K562 (cell line): Measurements from ENCODE around the gene KYAT1. TPM values are rescaled to one million over a fixed set of nuclear protein-coding genes. Genes with fewer than 3 reads are reported as not detected.

Experiments used
- CXXC5 ChIP-seq: fragments of 250-450 bp; sonication (Bioruptor Pico); IDR thresholded peaks from 2 replicates; pipeline ENCODE4 v1.8.0; 2022; ENCODE audit warnings: inconsistent platforms, mild to moderate bottlenecking, moderate library complexity
- EP300 ChIP-seq: IDR thresholded peaks from 2 replicates; pipeline ENCODE4 v1.6.1; 2012; ENCODE audit warnings: low read length, improper control_type of control experiment
- FOS ChIP-seq: IDR thresholded peaks from 3 replicates; pipeline ENCODE4 v1.6.1; 2011; ENCODE audit not compliant: insufficient read length; ENCODE audit errors: extremely low read depth
- FOXJ2 ChIP-seq: fragments of 200-800 bp; sonication (Bioruptor generic); IDR thresholded peaks from 2 replicates; pipeline ENCODE4 v1.6.1; 2016; ENCODE audit warnings: missing genetic modification characterization, missing compliant biosample characterization
- GABPA ChIP-seq: fragments of 200-800 bp; sonication (Bioruptor generic); conservative IDR thresholded peaks from 2 replicates; pipeline ENCODE4 v1.6.1; 2016; ENCODE audit warnings: low read depth, missing genetic modification characterization, missing compliant biosample characterization
- HDAC3 ChIP-seq: fragments of 450-650 bp; IDR thresholded peaks from 2 replicates; pipeline ENCODE4 v1.6.1; 2018; ENCODE audit warnings: borderline replicate concordance, mild to moderate bottlenecking, moderate library complexity; ENCODE audit not compliant: partially characterized antibody
- HOXB6 ChIP-seq: fragments of 250-450 bp; sonication (Bioruptor Pico); IDR thresholded peaks from 2 replicates; pipeline ENCODE4 v1.5.1; 2022; ENCODE audit warnings: mild to moderate bottlenecking, borderline replicate concordance
- MXI1 ChIP-seq: IDR thresholded peaks from 2 replicates; pipeline ENCODE4 v1.6.1; 2011; ENCODE audit warnings: low read depth, mild to moderate bottlenecking, improper control_type of control experiment, low read length
- NCOR1 ChIP-seq: fragments of 450-650 bp; IDR thresholded peaks from 2 replicates; pipeline ENCODE4 v1.6.1; 2016; ENCODE audit warnings: mild to moderate bottlenecking, moderate library complexity
- NRF1 ChIP-seq, 2 experiments: fragments of 450-650 bp; IDR thresholded peaks in 1 of 2; conservative IDR thresholded peaks in 1 of 2; 2 replicates each; pipeline ENCODE4 v1.6.1; 2014; ENCODE audit warnings: mild to moderate bottlenecking in 2 of 2
- PHF21A ChIP-seq: fragments of 450-650 bp; IDR thresholded peaks from 2 replicates; pipeline ENCODE4 v1.6.1; 2017; ENCODE audit warnings: low read depth, borderline replicate concordance
- RBM22 ChIP-seq: fragments of 200-400 bp; formaldehyde crosslinking; IDR thresholded peaks from 2 replicates; pipeline ENCODE4 v1.6.1; 2018; ENCODE audit warnings: low read length, low read depth; ENCODE audit not compliant: poor library complexity, severe bottlenecking
- SMARCC2 ChIP-seq: fragments of 450-650 bp; IDR thresholded peaks from 2 replicates; pipeline ENCODE4 v1.6.1; 2017; ENCODE audit warnings: antibody characterized with exemption, moderate library complexity, mild to moderate bottlenecking, low read depth
- TAF7 ChIP-seq: fragments of 450-650 bp; IDR thresholded peaks from 2 replicates; pipeline ENCODE4 v1.6.1; 2016; ENCODE audit warnings: missing genetic modification characterization, missing compliant biosample characterization
- TOE1 ChIP-seq, 2 experiments: fragments of 450-650 bp in 1 of 2; sonication (generic) in 1 of 2; formaldehyde crosslinking in 1 of 2; IDR thresholded peaks; 2 replicates each; pipeline versions ENCODE4 v1.7.1 to v1.8.0; 2016 to 2022; ENCODE audit warnings: borderline replicate concordance in 2 of 2, mild to moderate bottlenecking in 2 of 2, antibody characterized with exemption in 1 of 2, inconsistent platforms in 1 of 2, low read depth in 1 of 2, missing genetic modification reagents in 1 of 2, moderate library complexity in 1 of 2
- TSC22D4 ChIP-seq: fragments of 450-650 bp; IDR thresholded peaks from 2 replicates; pipeline ENCODE4 v1.6.1; 2016; ENCODE audit warnings: missing genetic modification characterization, missing biosample characterization, control low read depth
- ZNF347 ChIP-seq: fragments of 450-650 bp; formaldehyde crosslinking; IDR thresholded peaks from 2 replicates; pipeline ENCODE4 v1.4.0; 2020; ENCODE audit warnings: low read depth, mild to moderate bottlenecking, moderate library complexity
- ZNF583 ChIP-seq: fragments of 250-450 bp; sonication (Bioruptor Pico); IDR thresholded peaks from 2 replicates; pipeline ENCODE4 v1.4.0; 2020
- polyA plus RNA-seq, 8 experiments: library from polyadenylated mRNA; depleted of rRNA in 4 of 8; stranded (reverse) in 5 of 8; unstranded in 3 of 8; fragments of >200 nt; fragmentation: Nextera tagmentation in 2 of 8; fragmentation: Illumina TruSeq in 1 of 8; extraction: Ambion mirVana in 2 of 8; extraction: Trizol in 1 of 8; gene quantifications; 2 replicates each; pipeline versions ENCODE4 v1.2.1 to v1.2.3, GENCODE V29; 2011 to 2014; ENCODE audit warnings: inconsistent platforms in 1 of 8, missing spikeins in 1 of 8
- total RNA-seq, 7 experiments: library from RNA; depleted of rRNA in 6 of 7; stranded (reverse); fragments of >200 nt in 6 of 7; fragmentation: Illumina TruSeq in 2 of 7; extraction: Trizol in 2 of 7; gene quantifications; 2 replicates each; pipeline versions ENCODE4 v1.2.1 to v1.2.3, GENCODE V29; 2011 to 2021; ENCODE audit warnings: low replicate concordance in 1 of 7
- TF ChIP-seq, protein P1 (sequence below): fragments of 200-400 bp; formaldehyde crosslinking; IDR thresholded peaks from 2 replicates; pipeline ENCODE4 v1.6.1; 2017; ENCODE audit warnings: mild to moderate bottlenecking, low read depth, low read length, moderate library complexity
- TF ChIP-seq, protein P2 (sequence below): fragments of 250-450 bp; sonication (Bioruptor Pico); IDR thresholded peaks from 2 replicates; pipeline ENCODE4 v1.4.0; 2020; ENCODE audit warnings: mild to moderate bottlenecking
- TF ChIP-seq, protein P3 (sequence below): sonication (generic); formaldehyde crosslinking; IDR thresholded peaks from 2 replicates; pipeline ENCODE4 v1.8.0; 2022; ENCODE audit warnings: mild to moderate bottlenecking, low read depth, missing genetic modification reagents

KYAT1 gene
- total and polyA plus RNA-seq, 9 of the 15 experiments (the other 6 are each of a cell fraction or from before 2014, with no cell fraction given): 6.4 to 16.8 (median 11.1) TPM

DNA sequence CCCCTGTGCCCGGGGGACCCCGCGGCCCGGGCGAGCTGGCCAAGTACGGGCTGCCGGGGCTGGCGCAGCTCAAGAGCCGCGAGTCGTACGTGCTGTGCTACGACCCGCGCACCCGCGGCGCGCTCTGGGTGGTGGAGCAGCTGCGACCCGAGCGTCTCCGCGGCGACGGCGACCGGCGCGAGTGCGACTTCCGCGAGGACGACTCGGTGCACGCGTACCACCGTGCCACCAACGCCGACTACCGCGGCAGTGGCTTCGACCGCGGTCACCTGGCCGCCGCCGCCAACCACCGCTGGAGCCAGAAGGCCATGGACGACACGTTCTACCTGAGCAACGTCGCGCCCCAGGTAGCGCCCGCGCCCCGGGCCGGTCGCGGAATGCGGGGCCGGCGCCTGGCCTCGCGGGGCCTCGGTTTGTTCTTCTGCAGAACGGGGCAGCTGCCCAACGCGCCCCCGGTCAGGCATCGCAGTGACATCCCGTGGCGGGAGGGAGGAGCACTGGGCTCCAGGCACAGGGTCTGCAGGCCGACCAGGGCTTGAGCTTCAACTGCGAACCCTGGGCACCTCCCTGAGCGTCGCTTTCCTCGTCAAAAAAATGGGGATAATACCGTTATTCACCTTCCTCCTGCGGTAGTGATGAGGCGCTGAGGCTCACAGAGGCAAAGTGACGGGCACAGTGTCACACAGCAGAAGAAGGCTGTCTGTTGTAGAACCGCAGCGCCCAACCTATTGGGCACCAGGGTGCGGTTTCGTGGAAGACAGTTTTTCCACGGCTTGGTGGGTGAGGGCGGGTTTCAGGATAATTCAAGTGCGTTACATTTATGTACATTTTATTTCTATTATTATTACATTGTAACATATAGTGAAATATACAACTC, 62.7 kb downstream of the KYAT1 start (continued):
- TF ChIP-seq, protein P1, sequence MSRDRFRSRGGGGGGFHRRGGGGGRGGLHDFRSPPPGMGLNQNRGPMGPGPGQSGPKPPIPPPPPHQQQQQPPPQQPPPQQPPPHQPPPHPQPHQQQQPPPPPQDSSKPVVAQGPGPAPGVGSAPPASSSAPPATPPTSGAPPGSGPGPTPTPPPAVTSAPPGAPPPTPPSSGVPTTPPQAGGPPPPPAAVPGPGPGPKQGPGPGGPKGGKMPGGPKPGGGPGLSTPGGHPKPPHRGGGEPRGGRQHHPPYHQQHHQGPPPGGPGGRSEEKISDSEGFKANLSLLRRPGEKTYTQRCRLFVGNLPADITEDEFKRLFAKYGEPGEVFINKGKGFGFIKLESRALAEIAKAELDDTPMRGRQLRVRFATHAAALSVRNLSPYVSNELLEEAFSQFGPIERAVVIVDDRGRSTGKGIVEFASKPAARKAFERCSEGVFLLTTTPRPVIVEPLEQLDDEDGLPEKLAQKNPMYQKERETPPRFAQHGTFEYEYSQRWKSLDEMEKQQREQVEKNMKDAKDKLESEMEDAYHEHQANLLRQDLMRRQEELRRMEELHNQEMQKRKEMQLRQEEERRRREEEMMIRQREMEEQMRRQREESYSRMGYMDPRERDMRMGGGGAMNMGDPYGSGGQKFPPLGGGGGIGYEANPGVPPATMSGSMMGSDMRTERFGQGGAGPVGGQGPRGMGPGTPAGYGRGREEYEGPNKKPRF: no peak
- TF ChIP-seq RBM22 (peak; percentile 45), FOS (no peak), FOXJ2 (tag) (no peak), TAF7 (tag) (no peak), ZNF347 (CRISPR knock-in tag) (no peak), EP300 (no peak), PHF21A (no peak), GABPA (tag) (no peak), NRF1 (conservative IDR thresholded peaks at IDR 0.05 in 1 of 2, IDR thresholded peaks at IDR 0.05 in 1 of 2) (no peak), TSC22D4 (tag) (no peak), HOXB6 (CRISPR knock-in tag) (no peak), TOE1 (IDR thresholded peaks at IDR 0.05; ENCODE audit: borderline replicate concordance) (no peak), TOE1 (CRISPR knock-in tag; IDR thresholded peaks at IDR 0.05; ENCODE audit: borderline replicate concordance, low read depth) (no peak), MXI1 (no peak), SMARCC2 (no peak), NCOR1 (no peak), HDAC3 (no peak), ZNF583 (CRISPR knock-in tag) (no peak), CXXC5 (CRISPR knock-in tag) (no peak)
- TF ChIP-seq, protein P2, sequence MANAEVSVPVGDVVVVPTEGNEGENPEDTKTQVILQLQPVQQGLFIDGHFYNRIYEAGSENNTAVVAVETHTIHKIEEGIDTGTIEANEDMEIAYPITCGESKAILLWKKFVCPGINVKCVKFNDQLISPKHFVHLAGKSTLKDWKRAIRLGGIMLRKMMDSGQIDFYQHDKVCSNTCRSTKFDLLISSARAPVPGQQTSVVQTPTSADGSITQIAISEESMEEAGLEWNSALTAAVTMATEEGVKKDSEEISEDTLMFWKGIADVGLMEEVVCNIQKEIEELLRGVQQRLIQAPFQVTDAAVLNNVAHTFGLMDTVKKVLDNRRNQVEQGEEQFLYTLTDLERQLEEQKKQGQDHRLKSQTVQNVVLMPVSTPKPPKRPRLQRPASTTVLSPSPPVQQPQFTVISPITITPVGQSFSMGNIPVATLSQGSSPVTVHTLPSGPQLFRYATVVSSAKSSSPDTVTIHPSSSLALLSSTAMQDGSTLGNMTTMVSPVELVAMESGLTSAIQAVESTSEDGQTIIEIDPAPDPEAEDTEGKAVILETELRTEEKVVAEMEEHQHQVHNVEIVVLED (CRISPR knock-in tag): no peak
- TF ChIP-seq, protein P3, sequence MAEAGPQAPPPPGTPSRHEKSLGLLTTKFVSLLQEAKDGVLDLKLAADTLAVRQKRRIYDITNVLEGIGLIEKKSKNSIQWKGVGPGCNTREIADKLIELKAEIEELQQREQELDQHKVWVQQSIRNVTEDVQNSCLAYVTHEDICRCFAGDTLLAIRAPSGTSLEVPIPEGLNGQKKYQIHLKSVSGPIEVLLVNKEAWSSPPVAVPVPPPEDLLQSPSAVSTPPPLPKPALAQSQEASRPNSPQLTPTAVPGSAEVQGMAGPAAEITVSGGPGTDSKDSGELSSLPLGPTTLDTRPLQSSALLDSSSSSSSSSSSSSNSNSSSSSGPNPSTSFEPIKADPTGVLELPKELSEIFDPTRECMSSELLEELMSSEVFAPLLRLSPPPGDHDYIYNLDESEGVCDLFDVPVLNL (CRISPR knock-in tag): no peak
